Measurements from ENCODE around the gene CRELD2.

The CRELD2 gene

GRCh38 chr22:49917974-49918910, at the start of gene CRELD2, which contains the start of gene ALG12:
CRELD2 (plus strand) TSS chr22:49918634; CDS start chr22:49918770, 136 bp downstream.
ALG12 (minus strand) TSS chr22:49918438; CDS start chr22:49913765, 4,673 bp downstream.
- peaks cover 18 to 19% of the 10 kb centered on the region in 2 experiments for H3K4me1 ChIP-seq (ENCODE audit: control insufficient read depth in 1 of 2, insufficient read depth in 1 of 2, low read depth in 1 of 2, low read length in 1 of 2)

GRCh38 chr22:49869086-49869830, 49.2 kb upstream of the CRELD2 start:
- Histone ChIP-seq H3K27me3 (no peaks in the 10 kb centered on the region), H3K27ac (no peak overlapping the region), H3K36me3 (no peaks in the 10 kb centered on the region), H3K4me1 (ENCODE audit: control insufficient read depth in 1 of 2, insufficient read depth in 1 of 2, low read depth in 1 of 2, low read length in 1 of 2) (no peaks in the 10 kb centered on the region), H3K9me3 (no peaks in the 10 kb centered on the region), H3K4me3 (ENCODE audit: low read depth in 1 of 2, low read length in 1 of 2) (no peak overlapping the region)
- TF ChIP-seq CTCF (IDR thresholded peaks at IDR 0.05): no peak

More at GRCh38 chr22:49917974-49918910, at the start of gene CRELD2, which contains the start of gene ALG12:
- Histone ChIP-seq H3K27ac (peak within 1 kb of the TSS; percentile 92), H3K4me3 (ENCODE audit: low read depth in 1 of 2, low read length in 1 of 2) (peak within 1 kb of the TSS; percentile 91 to 98), H3K36me3 (peaks cover 10% of the 10 kb centered on the region), H3K9me3 (no peaks in the 10 kb centered on the region), H3K27me3 (no peaks in the 10 kb centered on the region)
- peak; percentile 74 for TF ChIP-seq CTCF (IDR thresholded peaks at IDR 0.05)

GRCh38 chr22:49869845-49870712, 48.4 kb upstream of the CRELD2 start:
- no peak for TF ChIP-seq CTCF (IDR thresholded peaks at IDR 0.05)
- H3K27me3 ChIP-seq: no peaks in the 10 kb centered on the region
- H3K4me1 ChIP-seq (ENCODE audit: control insufficient read depth in 1 of 2, insufficient read depth in 1 of 2, low read depth in 1 of 2, low read length in 1 of 2): no peaks in the 10 kb centered on the region
- no peak overlapping the region for H3K27ac ChIP-seq
- no peak overlapping the region for H3K4me3 ChIP-seq (ENCODE audit: low read depth in 1 of 2, low read length in 1 of 2)
- H3K36me3 ChIP-seq: no peaks in the 10 kb centered on the region
- H3K9me3 ChIP-seq: no peaks in the 10 kb centered on the region

DNA sequence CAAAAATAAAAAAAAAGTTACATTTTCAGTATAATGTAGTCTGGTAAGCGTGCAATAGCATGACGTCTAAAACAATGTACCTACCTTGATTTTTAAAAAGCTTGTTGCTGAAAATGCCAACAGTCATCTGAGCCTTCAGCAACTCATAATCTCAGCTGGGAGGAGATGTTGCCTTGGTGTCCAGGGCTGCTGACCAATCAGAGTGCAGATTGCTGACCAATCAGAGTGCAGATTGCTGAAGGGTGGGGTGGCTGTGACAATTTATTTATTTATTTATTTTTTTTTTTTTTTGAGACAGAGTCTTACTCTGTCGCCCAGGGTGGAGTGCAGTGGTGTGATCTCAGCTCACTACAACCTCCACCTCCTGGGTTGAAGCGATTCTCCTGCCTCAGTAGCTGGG, 47.0 kb upstream of the CRELD2 start:
- H3K4me3 ChIP-seq (ENCODE audit: low read depth in 1 of 2, low read length in 1 of 2): no peak overlapping the region
- H3K36me3 ChIP-seq: no peaks in the 10 kb centered on the region
- no peak for TF ChIP-seq CTCF (IDR thresholded peaks at IDR 0.05)
- no peaks in the 10 kb centered on the region for H3K27me3 ChIP-seq
- no peak overlapping the region for H3K27ac ChIP-seq
- no peaks in the 10 kb centered on the region for H3K4me1 ChIP-seq (ENCODE audit: control insufficient read depth in 1 of 2, insufficient read depth in 1 of 2, low read depth in 1 of 2, low read length in 1 of 2)
- H3K9me3 ChIP-seq: no peaks in the 10 kb centered on the region

GRCh38 chr22:49872347-49872746, 46.1 kb upstream of the CRELD2 start:
- Histone ChIP-seq H3K27ac (no peak overlapping the region), H3K9me3 (no peaks in the 10 kb centered on the region), H3K4me1 (ENCODE audit: control insufficient read depth in 1 of 2, insufficient read depth in 1 of 2, low read depth in 1 of 2, low read length in 1 of 2) (no peaks in the 10 kb centered on the region), H3K27me3 (no peaks in the 10 kb centered on the region), H3K4me3 (ENCODE audit: low read depth in 1 of 2, low read length in 1 of 2) (no peak overlapping the region), H3K36me3 (no peaks in the 10 kb centered on the region)
- TF ChIP-seq CTCF (IDR thresholded peaks at IDR 0.05): no peak
